T-helper 22 cell (primary cell): ENCODE data around the gene CASP7.

ENCODE experiments used
- DNase-seq: peaks from one replicate; pipeline ENCODE4 v3.0.0-alpha.2; 2020; ENCODE audit warnings: low read depth

CASP7 gene

DNA sequence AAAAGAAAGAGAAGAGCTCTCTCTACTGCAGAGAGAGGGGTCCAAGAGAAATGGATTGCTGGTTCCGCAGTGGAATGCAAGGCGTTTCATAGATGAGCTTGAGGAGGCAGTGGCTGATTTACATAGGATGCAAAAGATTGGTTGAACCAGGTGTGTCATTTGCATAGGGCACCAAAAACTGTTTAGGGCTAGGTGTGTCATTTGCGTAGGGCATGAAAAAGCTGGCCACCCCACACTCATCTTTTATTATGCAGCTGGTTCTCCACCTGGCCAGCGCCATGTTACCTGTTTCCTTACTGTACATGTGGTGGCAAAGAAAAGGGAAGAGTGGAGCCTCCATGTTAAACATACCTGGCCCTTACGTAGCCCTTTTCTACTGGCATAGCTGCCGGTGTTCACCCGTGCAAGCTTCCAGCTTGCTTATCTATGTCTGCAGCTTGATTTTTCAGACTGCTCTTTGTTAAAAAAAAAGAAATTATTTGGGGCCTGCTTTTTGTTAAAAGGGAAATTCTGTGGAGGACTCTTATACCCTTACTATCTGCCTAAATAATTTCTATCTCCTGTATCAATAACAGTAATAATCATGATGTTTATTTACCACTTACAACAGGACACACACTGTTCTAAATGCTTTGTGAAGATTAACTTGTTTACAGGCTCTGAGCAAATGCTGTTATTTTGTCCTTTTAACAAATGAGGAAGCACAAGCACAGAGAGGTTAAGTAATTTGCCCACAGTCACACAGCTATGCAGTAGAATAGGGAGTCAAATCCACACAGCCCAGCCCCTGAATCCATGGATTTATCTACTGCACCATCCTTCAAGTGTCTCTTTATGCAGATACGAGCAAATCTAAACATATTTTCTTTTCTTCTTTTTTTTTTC is 33.3 kb downstream of the CASP7 start:
- no peak for DNase-seq

- DNase-seq = no peak
Measured at GRCh38 chr10:113713640-113713982, 33.9 kb downstream of the CASP7 start.

- DNase-seq = no peak
Measured at GRCh38 chr10:113716109-113716910, 36.6 kb downstream of the CASP7 start.

- DNase-seq = no peak
Measured at GRCh38 chr10:113718969-113719822, 39.5 kb downstream of the CASP7 start.

- no peak for DNase-seq
Measured at GRCh38 chr10:113720386-113720785, 40.7 kb downstream of the CASP7 start.

GRCh38 chr10:113732160-113732881 is 52.6 kb downstream of the CASP7 start:
- DNase-seq = no peak

DNA sequence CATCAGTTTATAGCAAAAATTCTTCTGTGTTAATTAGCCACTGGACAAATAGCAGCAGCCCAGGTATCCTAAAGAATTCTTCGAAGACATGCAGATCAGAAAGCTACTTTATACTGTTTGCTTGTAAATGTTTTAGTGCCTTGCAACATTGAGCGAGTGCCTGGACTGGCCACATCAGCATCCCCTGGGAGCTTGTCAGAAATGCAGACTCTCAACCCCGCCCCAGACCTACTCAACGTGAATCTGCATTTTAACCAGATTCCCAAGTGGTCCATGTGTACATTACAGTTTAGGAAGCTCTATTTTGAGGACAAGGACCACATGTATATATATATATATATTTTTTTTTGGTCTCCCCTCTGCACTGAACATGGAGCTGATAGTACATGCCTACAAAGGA is 53.3 kb downstream of the CASP7 start:
- no peak for DNase-seq

DNA sequence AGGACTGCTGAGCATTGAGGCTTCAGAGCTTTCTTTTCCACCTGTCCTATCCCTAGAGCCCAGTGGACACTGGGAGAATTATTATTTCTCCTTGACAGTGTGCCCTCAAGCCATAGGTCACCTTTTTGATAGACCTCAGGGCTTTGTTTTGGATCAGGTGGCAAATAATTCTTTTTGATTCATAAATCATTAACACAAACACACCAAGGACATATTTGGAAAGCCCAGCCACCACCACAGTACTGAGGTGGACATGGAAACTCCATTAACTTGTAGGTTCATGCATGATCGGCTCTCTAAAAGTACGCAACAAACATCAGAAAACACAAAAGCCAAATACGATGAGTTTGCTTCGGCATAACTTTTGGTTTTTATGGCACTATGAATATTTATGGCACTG is 53.9 kb downstream of the CASP7 start:
- DNase-seq = no peak

GRCh38 chr10:113735913-113736312 is 56.2 kb downstream of the CASP7 start:
- DNase-seq = no peak

DNA sequence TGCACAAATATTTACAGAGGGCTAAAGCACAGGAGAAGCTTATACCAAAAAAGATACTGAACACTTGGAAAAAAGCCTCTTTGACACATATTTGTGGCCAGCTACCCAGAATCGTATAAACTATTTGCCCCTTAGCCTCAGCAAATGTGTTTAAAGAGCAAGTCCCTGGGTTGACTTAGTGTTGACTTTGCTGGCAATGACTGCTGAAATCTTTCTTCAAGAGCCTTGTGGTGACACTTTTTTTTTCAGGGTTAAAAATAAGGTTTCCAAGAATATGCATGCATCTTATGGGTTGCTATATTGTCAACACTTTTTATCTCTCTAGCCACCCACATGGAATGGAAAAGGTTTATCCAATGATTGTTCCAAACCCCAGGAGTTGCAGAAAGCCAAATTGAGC is 56.9 kb downstream of the CASP7 start:
- no peak for DNase-seq

DNA sequence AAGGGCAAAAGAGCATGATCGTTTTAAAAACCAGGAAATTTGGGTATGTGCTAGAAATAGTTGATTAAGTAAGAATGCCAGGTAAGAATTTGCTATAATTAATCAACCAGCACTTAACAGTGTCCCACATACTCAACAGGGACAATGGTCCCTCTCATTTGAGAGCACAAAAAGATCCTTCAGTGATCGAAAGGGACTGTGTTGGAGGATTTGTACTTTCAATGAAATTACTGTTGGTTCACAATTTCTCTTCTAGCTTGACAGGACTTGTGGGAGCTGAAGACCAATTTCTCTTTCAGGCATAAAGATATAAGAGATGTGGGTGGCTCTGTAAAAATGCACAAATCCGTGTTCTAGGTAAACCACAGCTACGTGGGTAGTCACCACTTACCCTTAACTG is 59.3 kb downstream of the CASP7 start:
- no peak for DNase-seq

GRCh38 chr10:113739577-113739976 is 59.9 kb downstream of the CASP7 start:
- no peak for DNase-seq

GRCh38 chr10:113740850-113741249 is 61.1 kb downstream of the CASP7 start:
- no peak for DNase-seq

GRCh38 chr10:113742466-113742865 is 62.8 kb downstream of the CASP7 start:
- no peak for DNase-seq

DNA sequence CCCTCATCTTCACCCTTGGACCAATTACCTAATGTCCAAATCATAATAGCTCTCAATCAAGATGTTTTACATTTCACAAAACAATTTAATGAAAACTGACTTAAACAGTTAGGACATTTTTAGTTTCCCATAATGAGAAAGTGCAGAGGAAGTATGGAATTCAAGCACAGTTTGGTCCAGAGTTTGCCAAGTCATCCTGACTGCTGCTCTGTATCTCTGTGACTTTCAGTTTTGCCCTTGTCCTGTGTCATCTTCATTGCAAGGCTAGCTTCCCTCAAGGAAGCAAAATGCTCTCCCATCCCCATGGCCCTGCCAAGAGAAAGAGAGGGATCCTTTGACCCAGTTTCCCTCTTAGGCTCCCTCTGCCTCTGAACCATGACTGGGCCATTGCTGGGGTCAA is 63.9 kb downstream of the CASP7 start:
- no peak for DNase-seq

GRCh38 chr10:113745374-113745773 is 65.7 kb downstream of the CASP7 start:
- DNase-seq = no peak

- DNase-seq = no peak
Measured at GRCh38 chr10:113746217-113746957, 66.7 kb downstream of the CASP7 start.

GRCh38 chr10:113751181-113751732 is 71.5 kb downstream of the CASP7 start, which contains the start of gene PLEKHS1:
TSS of gene PLEKHS1 (plus strand) at chr10:113751682. CDS start at chr10:113755278, 3,596 bp downstream.
- DNase-seq = no peak

- no peak for DNase-seq
Measured at GRCh38 chr10:113752553-113752952, 72.8 kb downstream of the CASP7 start.

DNA sequence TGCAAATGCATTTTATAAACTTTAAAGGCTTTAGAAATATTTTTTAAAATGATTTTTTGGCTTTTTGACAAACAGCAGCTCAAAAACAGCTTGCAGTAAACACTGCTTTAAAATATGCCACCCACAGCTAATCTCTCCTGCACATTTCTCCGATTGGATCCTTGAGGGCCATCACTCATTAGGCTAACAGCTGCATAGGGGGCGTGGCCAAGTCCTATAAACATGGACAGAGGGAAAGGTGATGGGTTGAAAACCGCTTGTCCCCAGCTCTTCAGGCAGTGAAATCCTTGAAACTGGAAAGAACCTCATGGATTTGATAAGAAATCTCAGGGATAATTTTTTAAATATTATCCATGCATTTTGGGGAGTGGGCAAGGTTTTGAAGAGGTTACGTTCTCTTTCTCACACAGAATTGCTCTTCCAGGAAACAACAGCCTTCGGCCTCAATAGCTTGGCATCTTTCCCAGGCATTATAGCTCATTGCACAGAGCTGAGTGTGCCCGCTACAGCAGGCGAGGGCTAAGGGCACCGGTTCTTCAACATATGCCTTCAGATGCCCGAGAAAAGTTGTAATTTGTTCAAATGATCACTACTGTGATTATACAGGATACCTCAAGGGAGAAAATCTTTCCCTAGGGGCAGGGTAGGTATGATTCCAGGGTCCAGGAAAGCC is 73.4 kb downstream of the CASP7 start:
- no peak for DNase-seq
